NCI-H510A (cell line): ENCODE measurements around the gene PLEKHO2.

Experiments used
- DNase-seq: peaks from one replicate; lab custom pipeline; 2025; lab: John Stamatoyannopoulos, UW

PLEKHO2 gene

GRCh38 chr15:64855205-64855975 lies 13.7 kb downstream of the PLEKHO2 start:
- DNase-seq: no peak

- no peak for DNase-seq
These were observed 14.9 kb downstream of the PLEKHO2 start for GRCh38 chr15:64856429-64857145.

GRCh38 chr15:64857421-64857820 lies 15.7 kb downstream of the PLEKHO2 start:
- DNase-seq: no peak

- no peak for DNase-seq
These were observed 16.4 kb downstream of the PLEKHO2 start for GRCh38 chr15:64858021-64858575.

- no peak for DNase-seq
These were observed 17.5 kb downstream of the PLEKHO2 start for GRCh38 chr15:64859226-64859625.

- no peak for DNase-seq
These were observed 19.6 kb downstream of the PLEKHO2 start for GRCh38 chr15:64861331-64861730.

GRCh38 chr15:64861960-64862359 lies 20.2 kb downstream of the PLEKHO2 start:
- no peak for DNase-seq

GRCh38 chr15:64862408-64862807 lies 20.7 kb downstream of the PLEKHO2 start:
- DNase-seq: no peak

GRCh38 chr15:64864068-64864467 lies 22.4 kb downstream of the PLEKHO2 start:
- DNase-seq: no peak

GRCh38 chr15:64865126-64865997 lies 23.6 kb downstream of the PLEKHO2 start:
- no peak for DNase-seq

- DNase-seq: no peak
These were observed 24.3 kb downstream of the PLEKHO2 start for GRCh38 chr15:64865998-64866520.

- DNase-seq: no peak
These were observed 27.8 kb downstream of the PLEKHO2 start for GRCh38 chr15:64869501-64869900.

GRCh38 chr15:64870353-64870752 lies 28.6 kb downstream of the PLEKHO2 start:
- DNase-seq: no peak

GRCh38 chr15:64875641-64876223 lies 34.0 kb downstream of the PLEKHO2 start:
- no peak for DNase-seq

- DNase-seq: no peak
These were observed 35.7 kb downstream of the PLEKHO2 start for GRCh38 chr15:64877435-64877834.

- DNase-seq: no peak
These were observed 37.0 kb downstream of the PLEKHO2 start for GRCh38 chr15:64878705-64879104.

GRCh38 chr15:64883100-64883581 lies 41.4 kb downstream of the PLEKHO2 start:
- DNase-seq: no peak

GRCh38 chr15:64883997-64884511 lies 42.3 kb downstream of the PLEKHO2 start:
- DNase-seq: no peak

GRCh38 chr15:64884679-64885078 lies 43.0 kb downstream of the PLEKHO2 start:
- DNase-seq: no peak

GRCh38 chr15:64888336-64888735 lies 46.6 kb downstream of the PLEKHO2 start:
- DNase-seq: no peak

GRCh38 chr15:64891561-64891960 lies 49.8 kb downstream of the PLEKHO2 start:
- DNase-seq: no peak
